Keratinocyte (primary cell): ENCODE results near the gene SLAMF8. TPM values are rescaled to one million over a fixed set of nuclear protein-coding genes. Genes with fewer than 3 reads are reported as not detected.

ENCODE experiments used
- DNase-seq: peaks from one replicate; pipeline ENCODE4 v3.0.0-alpha.2; 2011; ENCODE audit warnings: low read depth, missing footprints, low spot score
- FAIRE-seq: peaks from 2 replicates; lab custom pipeline; 2011; peaks lifted over from hg19 to GRCh38; lab: Jason Lieb, UNC
- H2AFZ ChIP-seq: 2 replicates; pipeline ENCODE4 v1.6.0; 2012; ENCODE audit warnings: low read length, control low read depth, inconsistent platforms; ENCODE audit not compliant: control insufficient read depth
- H3K27ac ChIP-seq: 2 replicates; pipeline ENCODE4 v1.5.1; 2011; ENCODE audit warnings: low read length; ENCODE audit not compliant: control insufficient read depth, insufficient read depth
- H3K27me3 ChIP-seq: 3 replicates; pipeline ENCODE4 v1.6.0; 2011; ENCODE audit warnings: low read length; ENCODE audit not compliant: control insufficient read depth, insufficient read depth; ENCODE audit errors: extremely low read depth
- H3K36me3 ChIP-seq, 2 experiments: 2 replicates in 1 of 2; 3 replicates in 1 of 2; pipeline ENCODE4 v1.5.1; 2011; ENCODE audit warnings: low read length in 2 of 2, mild to moderate bottlenecking in 1 of 2; ENCODE audit not compliant: control insufficient read depth in 2 of 2, insufficient read depth in 2 of 2; ENCODE audit errors: extremely low read depth in 1 of 2
- H3K4me1 ChIP-seq: 3 replicates; pipeline ENCODE4 v1.5.1; 2011; ENCODE audit warnings: low read length; ENCODE audit not compliant: control insufficient read depth, insufficient read depth; ENCODE audit errors: extremely low read depth
- H3K4me2 ChIP-seq: 3 replicates; pipeline ENCODE4 v1.6.0; 2011; ENCODE audit warnings: low read depth, low read length; ENCODE audit not compliant: control insufficient read depth, insufficient read depth; ENCODE audit errors: extremely low read depth
- H3K4me3 ChIP-seq, 3 experiments: fragments of 200-600 bp in 1 of 3; sonication (generic) in 1 of 3; 2 replicates in 2 of 3; 3 replicates in 1 of 3; pipeline ENCODE4 v1.5.1; 2011 to 2016; ENCODE audit warnings: low read length in 3 of 3, mild to moderate bottlenecking in 3 of 3, control low read depth in 2 of 3, inconsistent platforms in 1 of 3, low read depth in 1 of 3, mixed read lengths in 1 of 3, mixed run types in 1 of 3, moderate library complexity in 1 of 3; ENCODE audit not compliant: control insufficient read depth in 2 of 3, insufficient read depth in 2 of 3; ENCODE audit errors: extremely low read depth in 1 of 3
- H3K79me2 ChIP-seq: 2 replicates; pipeline ENCODE4 v1.6.0; 2012; ENCODE audit warnings: low read length; ENCODE audit not compliant: control insufficient read depth, insufficient read depth
- H3K9ac ChIP-seq: 3 replicates; pipeline ENCODE4 v1.6.0; 2011; ENCODE audit warnings: low read length; ENCODE audit not compliant: control insufficient read depth, insufficient read depth; ENCODE audit errors: extremely low read depth
- H3K9me1 ChIP-seq: 3 replicates; pipeline ENCODE4 v1.6.0; 2011; ENCODE audit warnings: low read length; ENCODE audit not compliant: control insufficient read depth, insufficient read depth; ENCODE audit errors: extremely low read depth
- H3K9me3 ChIP-seq: 2 replicates; pipeline ENCODE4 v1.5.1; 2012; ENCODE audit warnings: low read depth, low read length; ENCODE audit not compliant: control insufficient read depth
- H4K20me1 ChIP-seq: 3 replicates; pipeline ENCODE4 v1.6.0; 2011; ENCODE audit warnings: low read length; ENCODE audit not compliant: control insufficient read depth, insufficient read depth; ENCODE audit errors: extremely low read depth
- CTCF ChIP-seq, 3 experiments: IDR thresholded peaks in 1 of 3; conservative IDR thresholded peaks in 1 of 3; optimal IDR thresholded peaks in 1 of 3; 2 replicates in 2 of 3; 3 replicates in 1 of 3; pipeline versions ENCODE3 to v1.5.1; 2011; ENCODE audit warnings: low read length in 3 of 3, mild to moderate bottlenecking in 3 of 3, moderate library complexity in 2 of 3, control low read depth in 1 of 3, inconsistent platforms in 1 of 3; ENCODE audit not compliant: insufficient read depth in 2 of 3; ENCODE audit errors: extremely low read depth in 1 of 3
- EZH2 ChIP-seq: IDR thresholded peaks from one replicate; pipeline ENCODE4 v1.6.1; 2012; ENCODE audit warnings: inconsistent platforms, mild to moderate bottlenecking, low read length, moderate library complexity
- dilution Hi-C: fragments of 300-500 bp; cut with MboI; formaldehyde crosslinking; loops from one replicate; pipeline ENCODE4 v1.7.0; 2020; ENCODE audit warnings: low sequenced_read_pairs; ENCODE audit not compliant: extremely low pct_ligation_motif_present
- polyA plus RNA-seq, 5 experiments: library from polyadenylated mRNA; depleted of rRNA in 3 of 5; stranded (reverse) in 3 of 5; stranded (forward) in 1 of 5; unstranded in 1 of 5; fragments of >200 nt; gene quantifications; 1 replicate in 1 of 5; 2 replicates in 3 of 5; 3 replicates in 1 of 5; pipeline versions ENCODE4 v1.2.1 to v1.2.3, GENCODE V29; 2011 to 2012; ENCODE audit warnings: missing spikeins in 2 of 5, low read depth in 1 of 5, low replicate concordance in 1 of 5

The SLAMF8 gene
- polyA plus RNA-seq, 1 donor (not counting 4 experiments of a cell fraction or from before 2014, with no cell fraction given) = not detected

DNA sequence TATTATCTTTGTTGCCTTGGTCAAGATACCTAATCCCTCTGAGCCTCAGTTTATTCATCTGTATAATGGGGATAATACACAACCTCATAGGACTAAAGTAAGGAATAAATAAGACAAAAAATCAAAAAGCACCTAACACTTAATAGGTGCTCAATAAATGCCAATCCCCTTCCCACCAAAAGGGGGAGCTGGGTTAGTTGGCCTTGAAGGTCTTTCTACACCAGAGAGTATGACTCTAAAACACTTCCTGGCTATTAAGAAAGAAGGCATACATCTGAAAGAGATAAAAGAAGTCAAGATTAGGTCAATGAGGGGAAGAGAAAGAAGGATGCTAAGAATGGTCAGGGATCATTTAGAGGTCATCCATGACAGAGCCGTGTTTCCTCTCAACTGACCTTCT is 24.7 kb downstream of the SLAMF8 start:
- Histone ChIP-seq H3K9me3 (no peaks in the 10 kb centered on the region), H3K4me2 (no peak overlapping the region), H3K4me3 (no peak overlapping the region), H3K36me3 (no peaks in the 10 kb centered on the region), H3K9me1 (no peaks in the 10 kb centered on the region), H4K20me1 (no peaks in the 10 kb centered on the region), H2AFZ (no peak overlapping the region), H3K27ac (no peak overlapping the region), H3K27me3 (no peaks in the 10 kb centered on the region), H3K79me2 (no peaks in the 10 kb centered on the region), H3K9ac (no peak overlapping the region), H3K4me1 (peaks cover 21% of the 10 kb centered on the region)
- DNase-seq (no peak), FAIRE-seq (no peak)
- TF ChIP-seq EZH2 (no peak), CTCF (optimal IDR thresholded peaks at IDR 0.05 in 1 of 3, IDR thresholded peaks at IDR 0.05 in 1 of 3, conservative IDR thresholded peaks at IDR 0.05 in 1 of 3; ENCODE audit: extremely low read depth in 1 of 3, insufficient read depth in 2 of 3, low read length in 3 of 3) (peak in 1 of 3 experiments; percentile 6)
- dilution Hi-C loops = no loop called here

DNA sequence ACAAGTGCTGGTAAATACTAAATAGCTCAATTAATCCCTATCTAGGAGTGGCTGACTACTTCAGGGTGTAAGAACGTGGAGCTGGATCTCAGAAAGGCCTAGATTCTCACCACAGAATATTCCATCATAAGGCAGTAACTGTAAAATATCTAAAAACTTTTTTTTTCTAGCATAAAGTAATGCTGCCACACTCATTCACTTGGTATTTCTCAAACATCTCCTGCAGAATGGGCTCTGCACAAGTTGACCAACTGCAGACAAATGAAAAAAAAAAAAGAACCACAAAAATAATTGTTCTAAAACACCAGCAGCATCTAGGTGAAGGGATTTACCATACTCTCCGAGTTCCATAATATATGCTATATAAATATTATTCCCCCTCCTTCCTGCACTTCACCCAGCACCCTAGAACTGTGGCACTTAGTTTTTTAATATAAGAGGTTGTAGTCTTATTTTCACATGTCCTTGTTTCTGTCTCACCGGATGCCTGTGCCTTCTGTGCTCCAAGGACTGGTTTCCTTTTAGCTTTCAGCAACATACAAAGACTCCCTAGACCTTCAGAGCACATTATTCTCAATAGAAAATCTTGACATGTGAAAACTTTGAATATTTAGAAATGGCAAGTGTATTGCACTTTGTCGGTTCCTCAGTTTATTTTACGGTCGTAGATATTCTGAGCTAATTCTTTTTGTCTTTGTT is 26.9 kb downstream of the SLAMF8 start:
- Histone ChIP-seq H3K27ac (no peak overlapping the region), H3K36me3 (no peaks in the 10 kb centered on the region), H3K9me3 (no peaks in the 10 kb centered on the region), H4K20me1 (no peaks in the 10 kb centered on the region), H3K79me2 (no peaks in the 10 kb centered on the region), H3K4me3 (no peak overlapping the region), H3K4me1 (peaks cover 21% of the 10 kb centered on the region), H3K9me1 (no peaks in the 10 kb centered on the region), H3K4me2 (peak overlapping the region; percentile 76), H3K9ac (no peak overlapping the region), H3K27me3 (no peaks in the 10 kb centered on the region), H2AFZ (no peak overlapping the region)
- FAIRE-seq (no peak), DNase-seq (no peak)
- no peak for TF ChIP-seq EZH2
- no peak for TF ChIP-seq CTCF (optimal IDR thresholded peaks at IDR 0.05 in 1 of 3, IDR thresholded peaks at IDR 0.05 in 1 of 3, conservative IDR thresholded peaks at IDR 0.05 in 1 of 3; ENCODE audit: extremely low read depth in 1 of 3, insufficient read depth in 2 of 3, low read length in 3 of 3)
- dilution Hi-C loops = no loop called here
